ENCODE measurements around the gene SETSIP. TPM values are rescaled to one million over a fixed set of nuclear protein-coding genes. Genes with fewer than 3 reads are reported as not detected.

SETSIP gene
- total and polyA plus RNA-seq, 8 donors = not detected

- DNase-seq = no peak
- no peaks in the 10 kb centered on the region for H3K36me3 ChIP-seq
- no peak overlapping the region for H3K4me3 ChIP-seq
- no peak for ATAC-seq
- intact Hi-C loops (cut with DNase I) = no loop called here
- H3K9me3 ChIP-seq = no peaks in the 10 kb centered on the region
- no peak for FAIRE-seq
- no peak for TF ChIP-seq CTCF (IDR thresholded peaks at IDR 0.05)
- WGBS, 2 donors = 95 to 96% methylated on average over 5 of the region's 5 CpGs
- no peaks in the 10 kb centered on the region for H3K4me1 ChIP-seq
- H3K27ac ChIP-seq = no peak overlapping the region
- no peaks in the 10 kb centered on the region for H3K27me3 ChIP-seq
These were observed 16.4 kb upstream of the SETSIP start for GRCh38 chr1:92091625-92092024.

DNA sequence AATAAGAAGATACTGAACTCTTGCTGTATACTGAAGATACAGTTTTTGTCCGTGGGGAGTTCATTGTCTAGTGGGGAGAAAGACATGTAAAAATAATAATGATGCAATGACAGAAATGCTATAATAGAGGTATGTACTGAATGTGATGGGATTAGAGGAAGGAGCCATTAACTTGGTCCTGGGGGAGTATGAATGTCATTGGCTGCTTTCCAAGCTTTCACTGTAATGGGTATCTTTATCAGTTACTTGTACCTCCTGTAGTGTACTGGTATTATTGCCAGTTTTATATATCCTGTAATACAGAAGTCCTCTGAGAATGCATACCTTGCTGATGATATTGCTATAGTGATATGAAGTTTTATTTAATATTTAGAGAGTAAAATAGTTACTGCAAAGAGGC, 12.3 kb upstream of the SETSIP start:
- no peak for DNase-seq
- H3K27ac ChIP-seq = no peak overlapping the region
- H3K9me3 ChIP-seq = no peaks in the 10 kb centered on the region
- no peak for FAIRE-seq
- no peak overlapping the region for H3K4me3 ChIP-seq
- intact Hi-C loops (cut with DNase I) = no loop called here
- no peak for ATAC-seq
- H3K27me3 ChIP-seq = no peaks in the 10 kb centered on the region
- WGBS, 2 donors = 89 to 98% methylated on average over 1 of the region's 1 CpG
- TF ChIP-seq CTCF (IDR thresholded peaks at IDR 0.05) = no peak
- H3K36me3 ChIP-seq = no peaks in the 10 kb centered on the region
- H3K4me1 ChIP-seq = no peaks in the 10 kb centered on the region

DNA sequence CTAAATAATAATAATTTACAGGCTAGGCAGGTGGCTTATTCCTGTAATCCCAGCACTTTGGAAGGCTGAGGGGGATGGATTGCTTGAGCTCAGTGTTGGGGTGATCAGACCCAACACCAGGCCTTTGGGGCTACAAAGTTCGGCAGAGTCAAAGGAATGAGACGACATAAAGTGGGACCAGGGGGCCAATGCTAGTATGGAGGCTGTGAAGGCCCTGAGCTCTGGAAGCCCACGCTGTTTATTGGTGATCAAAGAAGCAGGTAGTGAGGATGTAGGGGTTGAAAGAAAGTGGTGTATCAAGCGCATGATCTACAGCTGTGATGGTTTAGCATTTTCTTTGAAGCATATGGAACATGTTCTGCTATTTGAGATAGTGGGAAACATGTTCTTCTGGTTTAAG, 10.5 kb upstream of the SETSIP start:
- H3K27ac ChIP-seq = no peak overlapping the region
- H3K4me3 ChIP-seq = no peak overlapping the region
- WGBS, 2 donors = 90 to 97% methylated on average over 4 of the region's 4 CpGs
- no peak for TF ChIP-seq CTCF (IDR thresholded peaks at IDR 0.05)
- no peaks in the 10 kb centered on the region for H3K4me1 ChIP-seq
- FAIRE-seq (no peak), DNase-seq (no peak), ATAC-seq (no peak)
- H3K9me3 ChIP-seq = no peaks in the 10 kb centered on the region
- no peaks in the 10 kb centered on the region for H3K36me3 ChIP-seq
- intact Hi-C loops (cut with DNase I) = no loop called here
- H3K27me3 ChIP-seq = no peaks in the 10 kb centered on the region

- no peak for TF ChIP-seq CTCF (IDR thresholded peaks at IDR 0.05)
- Histone ChIP-seq H3K27ac (no peak overlapping the region), H3K4me3 (no peak overlapping the region), H3K9me3 (no peaks in the 10 kb centered on the region), H3K36me3 (no peaks in the 10 kb centered on the region), H3K27me3 (no peaks in the 10 kb centered on the region), H3K4me1 (no peaks in the 10 kb centered on the region)
- ATAC-seq (no peak), DNase-seq (no peak), FAIRE-seq (no peak)
- intact Hi-C loops (cut with DNase I) = no loop called here
- 100% methylated on average over 1 of the region's 1 CpG for WGBS, 2 donors
These were observed 9.4 kb upstream of the SETSIP start for GRCh38 chr1:92084651-92085050.

DNA sequence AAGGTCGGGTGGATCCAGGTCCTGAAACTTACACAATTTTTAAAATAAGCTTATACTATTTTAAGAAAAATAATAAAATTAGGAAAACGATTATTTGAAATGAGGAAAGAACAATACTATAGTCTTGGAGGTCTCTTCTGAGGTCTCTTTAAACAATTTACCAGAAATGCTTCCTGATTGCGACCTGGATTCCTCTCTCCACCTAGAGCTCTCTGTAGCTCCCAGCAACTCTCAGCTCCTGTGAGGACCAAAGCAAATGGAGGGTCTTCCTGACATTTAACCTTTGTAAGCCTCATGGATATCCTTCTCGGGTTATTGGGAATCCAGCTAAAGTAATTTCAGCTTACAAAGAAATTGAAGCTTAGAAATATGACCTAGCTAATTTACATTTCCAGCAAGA, 5.8 kb upstream of the SETSIP start:
- intact Hi-C loops (cut with DNase I) = no loop called here
- no peak for ATAC-seq
- Histone ChIP-seq H3K27ac (peak overlapping the region; percentile 30 to 75 (median 62)), H3K9me3 (no peaks in the 10 kb centered on the region), H3K36me3 (no peaks in the 10 kb centered on the region), H3K4me3 (peak overlapping the region; percentile 30 to 76 (median 60)), H3K27me3 (no peaks in the 10 kb centered on the region), H3K4me1 (no peaks in the 10 kb centered on the region)
- no peak for TF ChIP-seq CTCF (IDR thresholded peaks at IDR 0.05)
- DNase-seq = no peak
- 18 to 19% methylated on average over 4 of the region's 4 CpGs for WGBS, 2 donors
- no peak for FAIRE-seq

All from pancreas (tissue), 10 donors.